PC-9 (cell line): ENCODE results near the gene RAB25.

ENCODE experiments used
- CTCF ChIP-seq: fragments of 200-600 bp; sonication (generic); conservative IDR thresholded peaks from 2 replicates; pipeline ENCODE4 v1.6.1; 2017; ENCODE audit warnings: mixed run types, antibody characterized with exemption, mild to moderate bottlenecking, moderate library complexity
- EZH2 ChIP-seq: fragments of 200-600 bp; sonication (generic); IDR thresholded peaks from 2 replicates; pipeline ENCODE4 v1.8.0; 2017; ENCODE audit warnings: antibody characterized with exemption, low read depth

GRCh38 chr1:156080863-156081179, 19.9 kb downstream of the RAB25 start:
- TF ChIP-seq CTCF: no peak
- TF ChIP-seq EZH2: no peak
